Neural cell (in vitro differentiated cells): ENCODE measurements around the gene KLHDC1.

Source experiments
- EP300 ChIP-seq: fragments of 450-650 bp; conservative IDR thresholded peaks from 2 replicates; pipeline ENCODE4 v1.6.1; 2014; ENCODE audit warnings: antibody characterized with exemption, mild to moderate bottlenecking, moderate library complexity; ENCODE audit not compliant: poor library complexity, severe bottlenecking
- EZH2 ChIP-seq: fragments of 200-600, 300-800 bp; shearing (Covaris generic), sonication (generic); IDR thresholded peaks from 2 replicates; pipeline ENCODE4 v1.6.1; 2014; ENCODE audit warnings: antibody characterized with exemption, low read length, borderline replicate concordance, mild to moderate bottlenecking; ENCODE audit not compliant: insufficient read depth, poor library complexity, severe bottlenecking
- MXI1 ChIP-seq: fragments of 450-650 bp; conservative IDR thresholded peaks from 2 replicates; pipeline ENCODE4 v1.6.1; 2014; ENCODE audit warnings: antibody characterized with exemption, mild to moderate bottlenecking; ENCODE audit not compliant: poor library complexity, severe bottlenecking
- POLR2AphosphoS5 ChIP-seq: IDR thresholded peaks from 2 replicates; pipeline ENCODE4 v1.6.1; 2012
- RAD21 ChIP-seq: fragments of 450-650 bp; conservative IDR thresholded peaks from 2 replicates; pipeline ENCODE4 v1.6.1; 2014; ENCODE audit warnings: antibody characterized with exemption, mild to moderate bottlenecking, moderate library complexity
- SMC3 ChIP-seq: fragments of 450-650 bp; conservative IDR thresholded peaks from 2 replicates; pipeline ENCODE4 v1.6.1; 2014; ENCODE audit warnings: antibody characterized with exemption, mild to moderate bottlenecking, moderate library complexity; ENCODE audit not compliant: poor library complexity
- TAF1 ChIP-seq: IDR thresholded peaks from 2 replicates; pipeline ENCODE4 v1.6.1; 2012; ENCODE audit warnings: low read depth
- TF ChIP-seq, protein P1 (sequence below): fragments of 450-650 bp; IDR thresholded peaks from 2 replicates; pipeline ENCODE4 v1.5.1; 2014; ENCODE audit warnings: antibody characterized with exemption, mild to moderate bottlenecking, moderate library complexity; ENCODE audit not compliant: poor library complexity, severe bottlenecking
- TF ChIP-seq, protein P2 (sequence below): IDR thresholded peaks from 2 replicates; pipeline ENCODE4 v1.6.1; 2012; ENCODE audit warnings: borderline replicate concordance

- TF ChIP-seq POLR2AphosphoS5 = no peak
- TF ChIP-seq, protein P1, sequence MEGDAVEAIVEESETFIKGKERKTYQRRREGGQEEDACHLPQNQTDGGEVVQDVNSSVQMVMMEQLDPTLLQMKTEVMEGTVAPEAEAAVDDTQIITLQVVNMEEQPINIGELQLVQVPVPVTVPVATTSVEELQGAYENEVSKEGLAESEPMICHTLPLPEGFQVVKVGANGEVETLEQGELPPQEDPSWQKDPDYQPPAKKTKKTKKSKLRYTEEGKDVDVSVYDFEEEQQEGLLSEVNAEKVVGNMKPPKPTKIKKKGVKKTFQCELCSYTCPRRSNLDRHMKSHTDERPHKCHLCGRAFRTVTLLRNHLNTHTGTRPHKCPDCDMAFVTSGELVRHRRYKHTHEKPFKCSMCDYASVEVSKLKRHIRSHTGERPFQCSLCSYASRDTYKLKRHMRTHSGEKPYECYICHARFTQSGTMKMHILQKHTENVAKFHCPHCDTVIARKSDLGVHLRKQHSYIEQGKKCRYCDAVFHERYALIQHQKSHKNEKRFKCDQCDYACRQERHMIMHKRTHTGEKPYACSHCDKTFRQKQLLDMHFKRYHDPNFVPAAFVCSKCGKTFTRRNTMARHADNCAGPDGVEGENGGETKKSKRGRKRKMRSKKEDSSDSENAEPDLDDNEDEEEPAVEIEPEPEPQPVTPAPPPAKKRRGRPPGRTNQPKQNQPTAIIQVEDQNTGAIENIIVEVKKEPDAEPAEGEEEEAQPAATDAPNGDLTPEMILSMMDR = no peak
- TF ChIP-seq SMC3 = no peak
- TF ChIP-seq, protein P2, sequence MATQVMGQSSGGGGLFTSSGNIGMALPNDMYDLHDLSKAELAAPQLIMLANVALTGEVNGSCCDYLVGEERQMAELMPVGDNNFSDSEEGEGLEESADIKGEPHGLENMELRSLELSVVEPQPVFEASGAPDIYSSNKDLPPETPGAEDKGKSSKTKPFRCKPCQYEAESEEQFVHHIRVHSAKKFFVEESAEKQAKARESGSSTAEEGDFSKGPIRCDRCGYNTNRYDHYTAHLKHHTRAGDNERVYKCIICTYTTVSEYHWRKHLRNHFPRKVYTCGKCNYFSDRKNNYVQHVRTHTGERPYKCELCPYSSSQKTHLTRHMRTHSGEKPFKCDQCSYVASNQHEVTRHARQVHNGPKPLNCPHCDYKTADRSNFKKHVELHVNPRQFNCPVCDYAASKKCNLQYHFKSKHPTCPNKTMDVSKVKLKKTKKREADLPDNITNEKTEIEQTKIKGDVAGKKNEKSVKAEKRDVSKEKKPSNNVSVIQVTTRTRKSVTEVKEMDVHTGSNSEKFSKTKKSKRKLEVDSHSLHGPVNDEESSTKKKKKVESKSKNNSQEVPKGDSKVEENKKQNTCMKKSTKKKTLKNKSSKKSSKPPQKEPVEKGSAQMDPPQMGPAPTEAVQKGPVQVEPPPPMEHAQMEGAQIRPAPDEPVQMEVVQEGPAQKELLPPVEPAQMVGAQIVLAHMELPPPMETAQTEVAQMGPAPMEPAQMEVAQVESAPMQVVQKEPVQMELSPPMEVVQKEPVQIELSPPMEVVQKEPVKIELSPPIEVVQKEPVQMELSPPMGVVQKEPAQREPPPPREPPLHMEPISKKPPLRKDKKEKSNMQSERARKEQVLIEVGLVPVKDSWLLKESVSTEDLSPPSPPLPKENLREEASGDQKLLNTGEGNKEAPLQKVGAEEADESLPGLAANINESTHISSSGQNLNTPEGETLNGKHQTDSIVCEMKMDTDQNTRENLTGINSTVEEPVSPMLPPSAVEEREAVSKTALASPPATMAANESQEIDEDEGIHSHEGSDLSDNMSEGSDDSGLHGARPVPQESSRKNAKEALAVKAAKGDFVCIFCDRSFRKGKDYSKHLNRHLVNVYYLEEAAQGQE = no peak
- TF ChIP-seq RAD21 = no peak
- no peak for TF ChIP-seq EZH2
- TF ChIP-seq EP300 = no peak
- TF ChIP-seq TAF1 = no peak
- no peak for TF ChIP-seq MXI1
Observed at GRCh38 chr14:49778421-49778820, 85.5 kb downstream of the KLHDC1 start.
